Measurements from ENCODE around the gene GATA5. TPM values are rescaled to one million over a fixed set of nuclear protein-coding genes. Genes with fewer than 3 reads are reported as not detected.

GATA5 gene
- total and polyA plus RNA-seq, 2 donors (not counting 3 experiments of a cell fraction or from before 2014, with no cell fraction given): not detected

- Histone ChIP-seq H4K20me1 (replicated peaks; ENCODE audit: control insufficient read depth, extremely low read depth, insufficient read depth, low read length) (no peaks in the 10 kb centered on the region), H3K27ac (ENCODE audit: insufficient read depth, low read depth, low read length) (no peak overlapping the region), H3K79me2 (ENCODE audit: control insufficient read depth, insufficient read depth, low read length) (no peaks in the 10 kb centered on the region), H3K9ac (replicated peaks; ENCODE audit: extremely low read depth, insufficient read depth, low read length) (no peak overlapping the region), H3K4me3 (replicated peaks in 1 of 3; ENCODE audit: insufficient read depth in 1 of 3, low read depth in 1 of 3, low read length in 3 of 3) (no peak overlapping the region), H3K9me3 (replicated peaks; ENCODE audit: control insufficient read depth, insufficient read depth, low read length) (no peaks in the 10 kb centered on the region), H2AFZ (ENCODE audit: low read depth, low read length) (no peak overlapping the region), H3K4me2 (ENCODE audit: insufficient read depth, low read length) (no peak overlapping the region), H3K36me3 (ENCODE audit: control insufficient read depth in 2 of 2, extremely low read depth in 1 of 2, insufficient read depth in 2 of 2, low read length in 2 of 2) (no peaks in the 10 kb centered on the region), H3K9me1 (replicated peaks; ENCODE audit: control insufficient read depth, extremely low read depth, insufficient read depth, low read length) (no peaks in the 10 kb centered on the region), H3K4me1 (ENCODE audit: control insufficient read depth, extremely low read depth, insufficient read depth, low read length) (no peaks in the 10 kb centered on the region), H3K27me3 (ENCODE audit: control insufficient read depth in 2 of 2, insufficient read depth in 2 of 2, low read length in 2 of 2) (peaks cover 13 to 22% of the 10 kb centered on the region in 2 experiments)
- CTCF ChIA-PET: interaction anchor here (1.6 kb wide), 1 partner anchor 25 kb away, joined by 4 read pairs; no protein-coding TSS in a partner anchor
- DNase-seq (ENCODE audit: low read depth, low spot score) (no peak), FAIRE-seq (no peak)
- intact Hi-C loops (cut with micrococcal nuclease) (no loop called here), dilution Hi-C loops (cut with MboI; ENCODE audit: extremely low pct_ligation_motif_present, low sequenced_read_pairs) (no loop called here)
- BruUV-seq (replicated peaks): no TSS peak
- POLR2A ChIA-PET: no interaction called here
- TF ChIP-seq CTCF (IDR thresholded peaks at IDR 0.05; ENCODE audit: extremely low read depth in 1 of 2, insufficient read depth in 1 of 2, low read depth in 1 of 2, low read length in 2 of 2): no peak
- TF ChIP-seq EZH2 (IDR thresholded peaks at IDR 0.05; ENCODE audit: borderline replicate concordance, low read depth, low read length, severe bottlenecking): peak; percentile 1
- TF ChIP-seq POLR2A (IDR thresholded peaks at IDR 0.05; ENCODE audit: low read depth, low read length): no peak
- no peak for TF ChIP-seq MYC (IDR thresholded peaks at IDR 0.05; ENCODE audit: low read depth, low read length)
Measured at GRCh38 chr20:62524505-62524911, 48.7 kb upstream of the GATA5 start.

GRCh38 chr20:62523473-62524203, 47.8 kb upstream of the GATA5 start:
- H3K27ac ChIP-seq (ENCODE audit: insufficient read depth, low read depth, low read length): no peak overlapping the region
- BruUV-seq (replicated peaks): no TSS peak
- no peak overlapping the region for H3K4me2 ChIP-seq (ENCODE audit: insufficient read depth, low read length)
- H4K20me1 ChIP-seq (replicated peaks; ENCODE audit: control insufficient read depth, extremely low read depth, insufficient read depth, low read length): no peaks in the 10 kb centered on the region
- no peaks in the 10 kb centered on the region for H3K4me1 ChIP-seq (ENCODE audit: control insufficient read depth, extremely low read depth, insufficient read depth, low read length)
- dilution Hi-C loops (cut with MboI; ENCODE audit: extremely low pct_ligation_motif_present, low sequenced_read_pairs) (no loop called here), intact Hi-C loops (cut with micrococcal nuclease) (no loop called here)
- no peak overlapping the region for H2AFZ ChIP-seq (ENCODE audit: low read depth, low read length)
- H3K9me1 ChIP-seq (replicated peaks; ENCODE audit: control insufficient read depth, extremely low read depth, insufficient read depth, low read length): no peaks in the 10 kb centered on the region
- TF ChIP-seq MAX (IDR thresholded peaks at IDR 0.05; ENCODE audit: insufficient read depth, insufficient read length) (no peak), EZH2 (IDR thresholded peaks at IDR 0.05; ENCODE audit: borderline replicate concordance, low read depth, low read length, severe bottlenecking) (peak; percentile 2)
- no peak for FAIRE-seq
- ChIA-PET POLR2A (no interaction called here), CTCF (interaction anchor here (1.0 to 1.6 kb wide), 2 partner anchors 24 to 93 kb away, joined by 3 to 4 read pairs; no protein-coding TSS in a partner anchor)
- no peak overlapping the region for H3K4me3 ChIP-seq (replicated peaks in 1 of 3; ENCODE audit: insufficient read depth in 1 of 3, low read depth in 1 of 3, low read length in 3 of 3)
- H3K79me2 ChIP-seq (ENCODE audit: control insufficient read depth, insufficient read depth, low read length): no peaks in the 10 kb centered on the region
- H3K9ac ChIP-seq (replicated peaks; ENCODE audit: extremely low read depth, insufficient read depth, low read length): no peak overlapping the region
- H3K27me3 ChIP-seq (ENCODE audit: control insufficient read depth in 2 of 2, insufficient read depth in 2 of 2, low read length in 2 of 2): peaks cover 13 to 22% of the 10 kb centered on the region in 2 experiments
- DNase-seq (ENCODE audit: low read depth, low spot score): no peak
- no peaks in the 10 kb centered on the region for H3K36me3 ChIP-seq (ENCODE audit: control insufficient read depth in 2 of 2, extremely low read depth in 1 of 2, insufficient read depth in 2 of 2, low read length in 2 of 2)
- no peaks in the 10 kb centered on the region for H3K9me3 ChIP-seq (replicated peaks; ENCODE audit: control insufficient read depth, insufficient read depth, low read length)

All from endothelial cell of umbilical vein (primary cell).